Measurements from ENCODE around the gene CFAP97D1.

Gene CFAP97D1

GRCh38 chr17:43780135-43780534 is at the start of gene CFAP97D1:
Gene CFAP97D1 (plus strand): TSS chr17:43780435. CDS start chr17:43780463, 28 bp downstream.
- DNase-seq: no peak

GRCh38 chr17:43732958-43733357 is 47.3 kb upstream of the CFAP97D1 start:
- no peak for DNase-seq

- no peak for DNase-seq
Measured at GRCh38 chr17:43733956-43734355, 46.3 kb upstream of the CFAP97D1 start.

- no peak for DNase-seq
Measured at GRCh38 chr17:43734376-43734775, 45.9 kb upstream of the CFAP97D1 start.

GRCh38 chr17:43736389-43736788 is 43.8 kb upstream of the CFAP97D1 start:
- no peak for DNase-seq

GRCh38 chr17:43737722-43738121 is 42.5 kb upstream of the CFAP97D1 start:
- DNase-seq: no peak

GRCh38 chr17:43740541-43740940 is 39.7 kb upstream of the CFAP97D1 start:
- DNase-seq: no peak

- no peak for DNase-seq
Measured at GRCh38 chr17:43741636-43742035, 38.6 kb upstream of the CFAP97D1 start.

GRCh38 chr17:43745541-43745940 is 34.7 kb upstream of the CFAP97D1 start:
- no peak for DNase-seq

- DNase-seq: no peak
Measured at GRCh38 chr17:43750153-43750552, 30.1 kb upstream of the CFAP97D1 start.

- DNase-seq: no peak
Measured at GRCh38 chr17:43753493-43754129, 26.6 kb upstream of the CFAP97D1 start.

GRCh38 chr17:43754947-43755346 is 25.3 kb upstream of the CFAP97D1 start:
- no peak for DNase-seq

GRCh38 chr17:43755389-43755875 is 24.8 kb upstream of the CFAP97D1 start:
- peak; percentile 53 for DNase-seq

GRCh38 chr17:43756201-43756600 is 24.0 kb upstream of the CFAP97D1 start:
- no peak for DNase-seq

- DNase-seq: no peak
Measured at GRCh38 chr17:43757171-43757660, 23.0 kb upstream of the CFAP97D1 start.

- no peak for DNase-seq
Measured at GRCh38 chr17:43758086-43758485, 22.1 kb upstream of the CFAP97D1 start.

GRCh38 chr17:43758497-43759174 is 21.6 kb upstream of the CFAP97D1 start, which contains the start of gene SOST:
Gene SOST (minus strand): TSS chr17:43758791. CDS start chr17:43758741, 50 bp downstream.
- no peak for DNase-seq

GRCh38 chr17:43759836-43760235 is 20.4 kb upstream of the CFAP97D1 start:
- DNase-seq: no peak

- peak; percentile 94 for DNase-seq
Measured at GRCh38 chr17:43760254-43760852, 19.9 kb upstream of the CFAP97D1 start.

GRCh38 chr17:43766413-43767052 is 13.7 kb upstream of the CFAP97D1 start:
- no peak for DNase-seq

GRCh38 chr17:43767053-43767712 is 13.1 kb upstream of the CFAP97D1 start:
- DNase-seq: no peak

- no peak for DNase-seq
Measured at GRCh38 chr17:43767713-43768059, 12.5 kb upstream of the CFAP97D1 start.

- DNase-seq: peak; percentile 56
Measured at GRCh38 chr17:43768382-43768781, 11.9 kb upstream of the CFAP97D1 start.

All from femur (tissue), 1 donor.